ENCODE results near the gene FOLR2.

Gene FOLR2

DNA sequence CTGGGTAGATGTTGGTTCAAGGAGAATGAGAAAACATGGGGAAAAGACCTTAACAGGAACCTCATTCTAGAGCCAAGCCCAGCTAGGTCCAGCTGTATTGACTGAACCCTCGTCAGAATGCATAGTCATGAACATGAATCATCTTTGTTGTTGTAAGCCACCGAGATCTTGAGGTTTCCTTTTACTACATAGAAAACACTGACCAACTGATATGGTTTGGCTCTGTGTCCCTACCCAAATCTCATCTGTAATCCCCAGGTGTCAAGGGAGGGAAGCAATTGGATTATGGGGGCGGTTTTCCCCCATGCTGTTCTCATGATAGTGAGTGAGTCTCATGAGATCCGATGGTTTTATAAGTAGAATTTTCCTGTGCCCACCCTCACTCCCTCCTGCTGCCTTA lies 46.8 kb downstream of the FOLR2 start:
- TF ChIP-seq CTCF (conservative IDR thresholded peaks at IDR 0.05) = no peak

GRCh38 chr11:72265951-72266350 lies 49.4 kb downstream of the FOLR2 start:
- TF ChIP-seq CTCF (conservative IDR thresholded peaks at IDR 0.05) = no peak
- H3K27ac ChIP-seq = peak overlapping the region; percentile 47

More for the DNA sequence above, 46.8 kb downstream of the FOLR2 start:
- H3K27ac ChIP-seq = no peak overlapping the region

- peak overlapping the region; percentile 47 for H3K27ac ChIP-seq
Measured at GRCh38 chr11:72266960-72267359, 50.4 kb downstream of the FOLR2 start.

DNA sequence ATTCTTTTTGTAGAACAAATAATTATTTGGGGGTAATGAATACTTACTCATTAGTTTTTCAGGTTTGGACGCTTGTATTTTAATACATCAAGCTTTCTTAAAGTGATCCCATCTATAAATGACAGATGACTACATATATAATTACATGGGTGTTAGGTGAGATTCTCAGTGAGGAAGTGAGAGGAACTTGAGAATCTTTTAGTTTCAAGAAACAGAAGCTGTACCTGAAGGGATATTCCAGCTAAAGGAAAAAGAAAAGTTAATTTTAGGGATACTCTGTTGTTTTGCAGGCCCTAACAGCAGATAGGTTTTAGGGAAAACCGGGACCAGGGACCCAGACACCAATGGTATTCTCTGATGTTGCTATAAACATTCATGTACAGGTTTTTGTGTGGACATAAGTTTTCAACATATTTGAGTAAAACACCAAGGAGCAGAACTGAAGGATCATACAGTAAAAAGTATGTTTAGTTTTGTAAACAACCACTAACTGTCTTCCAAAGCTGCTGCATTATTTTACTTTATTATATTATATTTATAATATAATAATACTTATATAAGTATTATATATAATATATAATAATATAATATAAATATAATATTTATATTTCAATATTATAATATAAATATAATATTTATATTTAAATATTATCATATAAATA lies 51.5 kb downstream of the FOLR2 start:
- no peak overlapping the region for H3K27ac ChIP-seq
- TF ChIP-seq CTCF (conservative IDR thresholded peaks at IDR 0.05) = no peak
